Upper lobe of right lung (tissue), 1 donor: ENCODE data around the gene HFM1. TPM values are rescaled to one million over a fixed set of nuclear protein-coding genes. Genes with fewer than 3 reads are reported as not detected.

Source experiments
- ATAC-seq: fragments of 200-7000 bp; cut with Tn5 transposase; one replicate; pipeline ENCODE4 v1.9.1; 2020; ENCODE audit warnings: mild to moderate bottlenecking, moderate library complexity
- DNase-seq: peaks from one replicate; pipeline ENCODE4 v3.0.0-alpha.2; 2020
- H3K27ac ChIP-seq: fragments of 200-600 bp; one replicate; pipeline ENCODE4 v1.8.0; 2022
- H3K27me3 ChIP-seq: fragments of 200-600 bp; one replicate; pipeline ENCODE4 v1.8.0; 2022; ENCODE audit warnings: mild to moderate bottlenecking
- H3K36me3 ChIP-seq: fragments of 200-600 bp; one replicate; pipeline ENCODE4 v1.8.0; 2022
- H3K4me1 ChIP-seq: fragments of 200-600 bp; one replicate; pipeline ENCODE4 v1.8.0; 2022
- H3K4me3 ChIP-seq: fragments of 200-600 bp; one replicate; pipeline ENCODE4 v1.8.0; 2022; ENCODE audit warnings: mild to moderate bottlenecking
- H3K9me3 ChIP-seq: fragments of 200-600 bp; one replicate; pipeline ENCODE4 v1.8.0; 2022
- CTCF ChIP-seq: fragments of 200-600 bp; IDR thresholded peaks from one replicate; pipeline ENCODE4 v1.8.0; 2022; ENCODE audit warnings: antibody characterized with exemption
- intact Hi-C: fragments of 100-400 bp; cut with DNase I; formaldehyde crosslinking; loops from one replicate; pipeline ENCODE4 v1.11.0; 2022
- total RNA-seq: library from RNA; stranded (reverse); fragmentation: NEBNext Ultra II Directional; extraction: Animal tissue kit (Norgen Biotek cat#: 25700); gene quantifications from one replicate; pipeline ENCODE4 v1.2.1, GENCODE V29; 2021
- donor health status: DM: no; HTN: yes; CAD: no; lungs with severe emphysema.

Gene HFM1
- total RNA-seq, 1 donor from 2014 or later: 0.64 TPM

GRCh38 chr1:91406773-91407389 lies 2.2 kb upstream of the HFM1 start:
- TF ChIP-seq CTCF: peak; percentile 24
- intact Hi-C loops: no loop called here
- H3K4me1 ChIP-seq: peaks cover 6% of the 10 kb centered on the region
- DNase-seq (no peak), ATAC-seq (no peak)
- no peak overlapping the region for H3K4me3 ChIP-seq
- H3K9me3 ChIP-seq: no peaks in the 10 kb centered on the region
- H3K27ac ChIP-seq: no peak overlapping the region
- H3K36me3 ChIP-seq: no peaks in the 10 kb centered on the region
- no peaks in the 10 kb centered on the region for H3K27me3 ChIP-seq

- DNase-seq: no peak
Measured at GRCh38 chr1:91402023-91402422, 2.6 kb downstream of the HFM1 start.

GRCh38 chr1:91400133-91400725 lies 4.4 kb downstream of the HFM1 start:
- Histone ChIP-seq H3K27me3 (no peaks in the 10 kb centered on the region), H3K4me1 (peaks cover 6% of the 10 kb centered on the region), H3K36me3 (no peaks in the 10 kb centered on the region), H3K4me3 (no peak overlapping the region), H3K9me3 (no peaks in the 10 kb centered on the region), H3K27ac (no peak overlapping the region)
- DNase-seq (no peak), ATAC-seq (no peak)
- no peak for TF ChIP-seq CTCF
- intact Hi-C loops: no loop called here

More at GRCh38 chr1:91402023-91402422, 2.6 kb downstream of the HFM1 start:
- intact Hi-C loops: no loop called here
- no peaks in the 10 kb centered on the region for H3K9me3 ChIP-seq
- no peak overlapping the region for H3K4me3 ChIP-seq
- no peak overlapping the region for H3K27ac ChIP-seq
- no peaks in the 10 kb centered on the region for H3K27me3 ChIP-seq
- no peaks in the 10 kb centered on the region for H3K36me3 ChIP-seq
- H3K4me1 ChIP-seq: peaks cover 6% of the 10 kb centered on the region
- no peak for ATAC-seq
- peak; percentile 53 for TF ChIP-seq CTCF

- no peak for DNase-seq
- no peak for TF ChIP-seq CTCF
- Histone ChIP-seq H3K9me3 (no peaks in the 10 kb centered on the region), H3K27ac (no peak overlapping the region), H3K4me3 (no peak overlapping the region), H3K4me1 (no peaks in the 10 kb centered on the region), H3K36me3 (no peaks in the 10 kb centered on the region), H3K27me3 (no peaks in the 10 kb centered on the region)
- no peak for ATAC-seq
- intact Hi-C loops: no loop called here
Measured at GRCh38 chr1:91398291-91398690, 6.3 kb downstream of the HFM1 start.

GRCh38 chr1:91397605-91398004 lies 7.0 kb downstream of the HFM1 start:
- TF ChIP-seq CTCF: no peak
- no peak for ATAC-seq
- H3K9me3 ChIP-seq: no peaks in the 10 kb centered on the region
- no peak for DNase-seq
- no peak overlapping the region for H3K4me3 ChIP-seq
- no peaks in the 10 kb centered on the region for H3K36me3 ChIP-seq
- H3K4me1 ChIP-seq: no peaks in the 10 kb centered on the region
- no peaks in the 10 kb centered on the region for H3K27me3 ChIP-seq
- intact Hi-C loops: no loop called here
- no peak overlapping the region for H3K27ac ChIP-seq
